ENCODE results near the gene STEAP1B.

Gene STEAP1B

DNA sequence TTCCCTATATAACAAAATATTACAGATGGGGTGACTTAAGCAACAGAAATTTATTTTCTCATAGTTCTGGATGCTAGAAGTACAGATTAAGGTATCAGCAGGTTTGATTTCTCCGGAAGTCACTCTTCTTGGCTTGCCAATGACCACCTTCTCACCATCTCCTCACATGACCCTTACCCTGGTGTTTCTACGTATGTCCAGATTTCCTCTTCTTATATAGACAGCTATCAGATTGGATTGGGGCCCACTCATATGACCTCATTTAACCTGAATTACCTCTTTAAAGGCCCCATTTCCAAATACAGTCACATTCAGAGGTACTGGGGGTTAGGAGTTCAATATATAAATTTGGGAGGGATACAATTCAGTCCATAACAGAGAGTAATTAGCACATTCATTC, 126.1 kb downstream of the STEAP1B start:
- DNase-seq: no peak

DNA sequence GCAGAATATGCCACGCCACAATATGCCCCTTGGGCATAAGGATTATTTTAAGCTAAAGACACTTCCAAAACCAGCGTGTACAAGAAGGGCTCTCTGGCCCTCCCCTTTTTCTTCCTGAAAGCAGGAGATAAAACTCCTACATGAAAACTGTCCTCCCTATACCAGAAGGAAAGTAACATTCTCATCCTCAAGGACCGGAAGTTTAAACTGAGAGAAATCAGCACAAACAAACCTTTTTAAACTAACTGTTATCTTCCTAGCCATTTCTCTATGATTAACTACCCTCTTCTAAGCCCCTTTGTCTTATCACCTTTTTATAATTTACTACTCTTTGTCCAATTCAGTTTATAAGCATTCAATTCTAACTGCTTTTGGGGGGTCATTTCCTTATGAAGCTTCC, 126.6 kb downstream of the STEAP1B start:
- no peak for DNase-seq

DNA sequence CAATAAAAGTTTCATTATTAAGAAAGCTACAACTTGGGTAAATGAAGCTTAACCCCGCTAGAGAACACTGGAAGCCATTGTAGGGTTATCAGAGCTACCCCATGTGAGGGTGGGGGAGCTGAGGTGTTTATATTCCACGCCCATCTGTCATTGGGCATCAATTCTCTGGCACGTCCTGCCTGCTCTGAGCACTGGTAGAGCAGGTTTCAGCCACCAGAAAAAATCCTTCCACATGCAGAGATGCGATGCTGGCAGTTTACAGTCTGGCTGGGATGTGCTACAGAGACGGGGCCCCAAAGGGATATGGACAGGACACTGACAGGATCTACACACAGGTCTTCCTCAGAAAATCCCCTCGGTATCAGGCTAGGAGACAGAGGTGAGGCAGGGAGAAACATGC, 127.1 kb downstream of the STEAP1B start:
- no peak for DNase-seq

DNA sequence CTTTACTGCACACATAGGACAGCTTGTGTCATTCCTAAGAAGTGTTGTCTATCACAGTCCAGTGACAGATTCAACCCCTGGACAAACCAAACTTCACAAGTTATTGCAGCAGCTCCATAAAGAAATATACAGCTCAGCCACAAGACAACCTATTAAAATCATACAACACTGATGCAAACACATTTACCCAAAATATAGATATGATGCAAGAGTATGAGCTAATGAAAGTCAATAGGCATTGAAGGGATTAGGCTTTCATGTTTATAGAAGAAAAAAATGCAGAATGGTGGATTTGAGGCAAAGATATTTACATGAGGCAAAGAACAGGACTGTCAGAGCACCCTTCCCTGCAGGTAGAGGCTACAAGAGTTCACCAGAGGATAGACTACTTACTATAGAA, 128.1 kb downstream of the STEAP1B start:
- no peak for DNase-seq
